HT1080 (cell line): ENCODE measurements around the gene IGF1R. TPM values are rescaled to one million over a fixed set of nuclear protein-coding genes. Genes with fewer than 3 reads are reported as not detected.

ENCODE experiments used
- DNase-seq: peaks from one replicate; pipeline ENCODE4 v3.0.0-alpha.2; 2015; ENCODE audit warnings: low read depth
- total RNA-seq: library from RNA; depleted of rRNA; stranded (reverse); fragments of >200 nt; shearing (Covaris generic); gene quantifications from 2 replicates; pipeline ENCODE4 v1.2.3, GENCODE V29; 2014

IGF1R gene
- total RNA-seq, 1 experiment from 2014 or later: 13.4 TPM

DNA sequence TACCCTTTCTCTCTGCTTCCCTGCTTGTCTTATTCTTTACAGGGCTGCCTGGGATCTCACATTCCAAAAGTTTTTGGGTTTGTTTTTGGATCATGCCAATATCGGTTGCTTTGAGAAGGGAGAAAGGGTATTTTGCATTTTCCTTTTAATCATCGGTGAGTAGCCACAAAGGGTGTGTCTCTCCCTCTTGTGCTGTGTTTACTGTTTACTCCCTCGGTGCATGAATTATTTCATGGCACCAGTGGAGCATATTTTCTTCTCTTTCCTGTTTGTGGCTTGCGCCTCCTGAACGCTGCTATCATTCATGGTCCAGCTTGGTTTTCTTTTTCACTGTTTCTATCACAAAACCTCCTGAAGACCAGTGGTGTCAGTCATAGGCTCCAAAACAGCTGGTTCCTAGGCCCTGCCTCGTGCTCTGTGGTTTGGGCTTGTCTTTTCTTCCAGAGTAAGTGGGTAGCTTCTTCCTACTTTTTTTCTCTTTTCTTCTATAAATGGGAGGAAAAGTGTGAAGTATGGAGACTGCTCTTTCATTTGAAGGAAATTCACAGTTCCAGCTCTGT is 54.9 kb downstream of the IGF1R start:
- DNase-seq: no peak

DNA sequence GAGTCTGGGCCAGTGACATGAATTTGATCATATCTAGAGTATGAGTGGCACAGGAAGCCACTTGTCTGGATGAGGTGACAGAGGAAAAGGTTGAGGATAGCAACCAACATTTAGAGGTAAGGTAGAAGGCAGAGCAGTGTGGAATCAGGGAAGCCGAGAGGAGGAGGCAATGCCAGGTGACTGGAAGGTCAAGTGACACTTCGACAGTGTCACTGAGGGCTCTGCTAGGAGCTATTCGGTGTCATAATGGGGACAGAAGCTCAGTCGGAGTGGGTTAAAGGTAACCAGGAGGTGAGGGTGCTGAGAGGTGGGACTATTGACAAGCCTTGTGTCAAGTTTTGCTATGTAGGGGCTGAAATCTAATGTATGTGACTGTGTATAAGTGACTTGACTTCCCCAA is 56.7 kb downstream of the IGF1R start:
- DNase-seq: no peak

DNA sequence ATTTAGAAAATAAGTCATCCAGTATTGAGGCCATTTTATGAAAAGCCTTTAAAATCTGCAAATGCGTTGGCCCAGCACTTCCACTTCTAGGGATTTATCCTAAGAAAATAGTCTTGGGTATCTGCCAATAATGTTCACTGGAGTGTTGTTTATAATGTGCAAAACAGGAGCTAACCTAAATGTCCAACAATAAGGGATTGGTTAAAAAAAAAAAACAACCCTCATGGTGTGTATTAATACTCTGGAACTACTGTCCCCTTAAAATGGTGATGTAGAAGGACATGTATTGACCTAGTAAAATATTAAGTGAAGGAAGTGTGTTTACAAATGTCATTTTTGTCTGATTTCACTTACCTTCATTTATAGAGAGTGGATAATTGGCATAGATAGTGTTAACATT is 58.0 kb downstream of the IGF1R start:
- DNase-seq: no peak

DNA sequence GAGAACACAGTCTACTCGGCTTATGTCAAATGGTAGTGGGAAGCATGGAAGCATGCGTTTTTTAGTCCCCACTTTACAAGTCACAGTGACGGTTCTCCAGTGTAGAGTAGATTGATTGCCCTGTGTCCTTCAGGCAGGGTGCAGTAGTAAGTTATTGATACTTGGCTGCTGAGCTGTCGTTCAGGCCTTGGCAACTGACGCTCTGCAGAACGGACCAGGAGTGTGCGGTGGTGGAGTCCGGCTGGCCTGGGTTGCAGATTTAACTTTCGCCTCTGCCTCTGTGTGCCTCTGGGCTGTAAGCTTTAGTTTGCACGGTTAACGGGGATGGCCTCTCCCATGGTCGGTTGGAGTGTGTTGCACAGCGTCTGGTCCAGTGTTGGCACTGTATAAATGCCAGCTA is 58.6 kb downstream of the IGF1R start:
- no peak for DNase-seq

DNA sequence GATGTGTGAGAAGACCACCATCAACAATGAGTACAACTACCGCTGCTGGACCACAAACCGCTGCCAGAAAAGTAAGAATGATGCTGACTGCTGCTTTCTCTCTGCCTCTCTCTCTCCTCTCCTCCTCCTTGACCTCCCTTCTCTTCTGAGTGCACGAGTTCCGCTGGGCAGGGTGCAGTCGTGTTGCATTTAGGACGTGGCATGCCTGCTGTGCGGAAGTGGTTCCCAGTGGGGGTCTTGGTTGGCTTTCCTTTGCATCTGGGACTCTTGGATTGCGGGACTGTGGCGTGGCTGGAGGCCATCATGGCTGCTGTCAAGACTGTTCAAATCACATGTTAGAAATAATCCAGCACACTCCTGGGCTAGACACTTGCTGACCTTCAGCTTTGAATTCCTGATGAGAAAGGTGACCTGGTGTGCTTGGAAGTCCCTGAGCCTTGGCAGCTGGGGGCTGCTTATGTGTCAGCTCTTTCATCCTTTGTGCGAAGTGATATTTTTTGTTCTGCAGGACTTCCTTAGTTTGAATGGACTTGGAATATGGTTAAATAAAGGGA is 59.8 kb downstream of the IGF1R start:
- no peak for DNase-seq

DNA sequence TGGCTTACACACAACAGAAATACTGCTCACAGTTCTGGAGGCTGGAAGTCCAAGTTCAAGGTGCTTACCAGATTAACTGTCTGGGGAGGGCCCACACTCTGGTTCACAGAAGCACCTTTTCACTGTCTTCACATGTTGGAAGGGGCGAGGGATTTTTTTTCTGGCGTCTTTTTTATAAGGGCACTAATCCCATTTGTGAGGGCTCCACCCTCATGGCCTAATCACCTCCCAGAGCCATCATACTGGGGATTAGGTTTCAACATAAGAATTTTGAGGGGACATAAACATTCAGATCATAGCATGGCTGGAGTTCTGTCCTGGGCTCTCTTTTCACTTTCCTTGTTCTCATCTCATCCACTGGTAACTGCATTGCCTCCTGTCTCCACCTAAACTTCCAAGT is 63.5 kb downstream of the IGF1R start:
- DNase-seq: no peak

DNA sequence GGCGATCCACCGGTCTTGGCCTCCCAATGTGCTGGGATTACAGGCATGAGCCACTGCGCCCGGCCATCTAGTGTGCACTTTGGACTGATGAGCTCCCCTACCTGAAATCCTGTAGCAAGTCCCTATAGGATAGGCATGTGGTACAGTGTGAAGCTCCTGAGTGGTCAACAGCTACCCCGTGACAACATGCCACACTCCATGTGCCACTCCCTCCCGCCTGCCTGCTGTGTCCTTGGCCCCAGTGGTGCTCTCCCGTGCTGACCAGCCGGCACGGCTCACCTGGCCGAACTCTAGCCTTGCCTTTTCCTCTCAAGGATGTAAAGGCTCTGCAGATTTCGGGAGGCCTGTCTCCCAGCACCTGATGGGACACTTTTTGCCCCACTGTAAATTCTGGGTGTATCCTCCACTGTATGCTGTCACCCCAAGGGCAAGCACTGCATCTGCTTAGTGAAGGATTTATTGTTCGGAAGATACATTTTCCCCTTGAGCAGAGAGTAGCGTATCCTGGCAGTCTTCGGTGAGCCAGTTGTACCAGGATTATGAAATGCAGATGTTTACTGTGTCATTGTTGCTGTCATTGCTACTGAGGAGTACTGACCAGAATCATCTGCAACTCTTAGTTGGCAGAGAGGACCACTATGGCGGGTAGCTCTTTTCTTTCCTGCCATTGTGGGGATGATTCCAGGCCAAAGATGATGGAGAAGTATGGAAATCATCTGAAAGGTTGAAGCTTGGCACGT is 64.7 kb downstream of the IGF1R start:
- DNase-seq: no peak

DNA sequence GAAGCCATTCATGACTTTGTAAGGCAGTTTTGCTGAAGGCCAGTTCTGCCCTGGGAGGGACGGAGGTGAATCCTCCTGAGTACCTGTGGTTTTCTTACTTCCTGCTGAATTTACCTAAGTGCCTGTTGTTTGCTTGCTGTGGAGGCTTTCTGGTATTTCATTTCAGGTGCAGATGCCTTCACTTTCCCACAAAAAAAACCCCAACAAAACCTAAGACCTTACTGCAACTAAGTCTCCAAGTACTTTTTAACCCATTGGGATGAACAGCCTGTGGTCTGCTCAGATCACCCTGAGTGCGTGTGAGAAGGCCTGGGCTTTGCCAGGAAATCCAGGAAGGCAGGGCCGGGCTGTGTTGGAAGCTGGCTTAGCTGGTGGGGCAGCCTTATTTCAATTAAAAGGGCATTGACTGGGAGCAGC is 65.3 kb downstream of the IGF1R start:
- no peak for DNase-seq

DNA sequence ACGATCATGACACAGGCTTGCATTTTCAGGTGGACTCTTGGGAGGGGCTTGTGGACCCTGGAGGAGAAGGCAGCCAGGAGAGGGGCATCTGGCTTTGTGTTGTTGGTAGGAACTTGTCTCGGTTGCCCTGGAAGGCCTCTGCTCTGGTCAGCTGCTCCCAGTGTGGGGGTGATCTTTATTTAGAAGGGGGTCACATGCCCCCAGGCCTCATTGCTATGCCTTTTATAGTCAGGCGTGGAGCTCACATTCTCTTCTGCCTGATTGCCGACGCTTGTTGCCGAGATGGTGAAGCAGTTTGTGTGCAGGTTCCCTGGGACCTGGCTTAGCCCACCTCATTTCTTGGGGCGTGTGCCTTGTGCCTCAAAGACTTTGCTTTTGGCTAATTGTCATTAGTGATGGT is 66.6 kb downstream of the IGF1R start:
- DNase-seq: no peak

DNA sequence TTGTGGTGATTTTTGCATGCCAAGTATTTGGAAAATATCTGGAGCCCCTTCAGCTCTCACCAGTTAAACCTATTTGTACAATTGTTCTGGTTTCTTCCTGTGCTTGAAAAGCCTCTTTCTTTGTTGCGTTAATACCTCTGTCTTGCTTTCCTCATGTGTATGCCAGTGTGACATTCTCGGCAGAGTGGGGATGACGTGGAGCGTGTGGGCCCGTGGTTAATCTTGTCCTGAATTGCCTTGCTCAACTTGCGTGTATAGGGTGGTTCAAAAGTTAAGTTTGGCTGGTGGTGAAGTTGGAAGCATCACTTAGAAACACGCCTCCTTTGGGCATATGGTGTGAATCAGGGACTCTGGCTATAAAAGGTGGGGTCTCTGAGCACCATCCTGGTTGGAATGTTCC is 67.1 kb downstream of the IGF1R start:
- no peak for DNase-seq

DNA sequence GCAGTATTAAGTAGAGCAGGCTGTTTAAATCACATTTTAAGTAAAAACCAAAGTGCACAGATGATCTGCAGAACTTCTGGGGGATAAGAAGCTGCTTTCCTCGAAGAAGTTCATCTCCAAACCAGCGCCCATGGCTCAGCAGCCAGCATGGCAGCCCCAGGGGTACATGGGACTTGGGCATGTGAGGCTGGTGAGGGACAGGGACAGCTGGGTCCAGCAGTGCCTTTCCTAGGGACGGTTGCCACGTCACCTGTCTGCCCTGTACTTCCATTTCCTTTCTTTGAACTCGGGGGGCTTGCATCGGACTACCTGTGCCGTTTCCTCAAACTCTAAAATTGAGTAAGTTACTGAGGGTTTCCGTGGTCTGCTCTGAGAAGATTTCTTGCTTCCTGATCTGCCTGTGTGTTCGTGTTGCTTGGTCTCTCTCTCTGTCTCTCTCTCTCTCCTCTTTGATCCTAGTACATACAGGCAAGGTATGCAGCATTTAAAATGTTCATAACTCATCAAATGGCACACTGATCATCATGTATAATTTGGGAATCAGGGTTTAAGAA is 67.6 kb downstream of the IGF1R start:
- DNase-seq: no peak

DNA sequence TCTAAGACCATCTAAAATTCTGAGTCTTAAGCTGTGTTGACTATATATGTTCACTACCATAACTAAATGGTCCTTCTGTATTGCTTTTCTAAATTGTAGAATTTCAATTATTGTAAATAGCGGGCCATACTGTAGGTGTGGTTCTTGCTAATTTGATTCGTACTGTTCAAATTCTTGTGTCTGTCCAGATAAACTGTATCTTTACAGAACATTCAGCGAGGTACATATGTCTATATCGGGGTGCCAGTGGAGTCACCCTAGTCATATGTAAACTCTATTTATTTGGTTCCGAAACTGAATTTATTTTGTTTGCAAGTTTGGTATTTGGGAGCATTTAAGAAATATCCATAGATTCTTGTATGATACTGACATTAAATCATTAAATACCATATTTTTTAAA is 69.0 kb downstream of the IGF1R start:
- DNase-seq: no peak

DNA sequence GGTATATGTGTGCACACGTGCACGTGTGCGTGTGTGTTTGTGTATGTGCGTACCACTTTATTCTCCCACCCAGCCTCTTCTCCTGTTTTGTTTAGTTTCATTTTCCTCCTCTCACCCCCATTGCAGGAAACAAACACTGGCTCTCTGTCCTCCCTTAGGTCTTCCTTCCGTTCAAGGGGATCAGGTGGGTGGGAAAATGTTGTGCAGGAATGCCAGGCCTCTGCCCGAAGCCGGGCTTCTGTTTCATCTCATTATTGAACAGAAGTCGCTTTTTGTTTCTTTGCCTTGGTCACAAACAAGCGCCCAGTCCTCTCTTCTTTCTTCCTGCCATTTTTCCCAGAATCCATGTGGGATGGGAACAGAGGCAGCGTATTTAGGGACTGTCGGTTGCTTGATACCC is 69.6 kb downstream of the IGF1R start:
- DNase-seq: no peak

DNA sequence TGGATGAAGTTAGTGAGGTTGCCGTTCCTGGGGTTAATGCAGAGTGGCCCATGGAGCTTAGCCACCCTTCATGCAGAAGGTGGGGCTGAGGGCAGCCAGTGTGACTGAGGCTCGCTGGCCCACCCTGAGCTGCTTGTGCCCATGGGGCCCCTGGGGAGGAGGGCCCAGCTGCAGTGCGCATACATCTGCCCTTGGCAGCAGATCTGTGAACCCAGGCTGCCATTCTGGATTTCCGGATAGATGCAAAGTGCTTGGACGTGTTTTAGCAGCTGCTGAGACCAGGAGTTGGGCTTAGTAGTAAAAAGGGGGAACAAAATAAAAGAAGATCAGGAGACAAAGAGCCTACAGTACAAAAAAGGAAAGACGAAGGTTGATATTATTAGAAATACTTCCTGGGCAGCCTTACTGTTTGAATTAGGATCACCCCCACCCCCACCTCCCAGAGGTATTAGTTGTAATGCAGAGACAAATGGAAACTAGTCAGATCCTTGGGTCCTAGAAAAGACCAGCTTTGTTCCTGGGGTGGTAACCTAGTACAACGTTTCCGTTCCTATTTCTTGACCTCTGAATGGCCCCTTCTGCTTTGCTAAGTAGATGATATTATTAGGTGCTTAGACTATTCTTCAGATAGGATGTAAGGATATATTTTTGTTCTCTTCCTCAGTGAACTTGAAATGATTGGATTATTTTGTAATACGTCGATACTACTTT is 70.2 kb downstream of the IGF1R start:
- DNase-seq: no peak

DNA sequence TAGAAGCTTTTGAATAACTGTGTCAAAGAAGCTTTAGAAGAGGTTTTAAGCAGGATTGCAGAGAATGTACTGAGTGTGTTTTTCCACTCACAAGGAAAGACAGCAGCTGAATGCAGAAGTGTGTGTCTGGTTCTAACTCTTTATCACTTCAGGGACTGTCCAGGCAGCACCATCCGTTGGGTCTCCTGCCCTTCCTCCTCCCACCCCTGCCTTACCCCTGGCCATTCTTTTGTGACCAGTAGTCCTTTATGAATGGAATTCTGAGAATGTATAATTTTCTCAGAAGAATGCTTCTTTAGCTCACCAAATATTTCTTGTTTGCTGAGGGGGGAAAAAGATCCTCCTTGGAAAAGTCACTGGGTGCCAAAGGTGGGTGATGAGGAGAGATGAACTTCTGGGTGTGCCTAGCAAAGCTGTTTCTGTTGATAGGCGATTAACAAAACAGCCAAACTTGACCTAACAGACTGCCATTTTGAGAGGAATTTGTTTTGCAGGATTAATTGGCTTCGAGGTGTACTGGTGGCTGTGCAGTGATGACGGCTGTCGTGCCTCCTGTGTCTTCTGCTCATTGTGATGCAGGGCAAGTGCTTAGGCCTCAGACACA is 70.9 kb downstream of the IGF1R start:
- DNase-seq: no peak

DNA sequence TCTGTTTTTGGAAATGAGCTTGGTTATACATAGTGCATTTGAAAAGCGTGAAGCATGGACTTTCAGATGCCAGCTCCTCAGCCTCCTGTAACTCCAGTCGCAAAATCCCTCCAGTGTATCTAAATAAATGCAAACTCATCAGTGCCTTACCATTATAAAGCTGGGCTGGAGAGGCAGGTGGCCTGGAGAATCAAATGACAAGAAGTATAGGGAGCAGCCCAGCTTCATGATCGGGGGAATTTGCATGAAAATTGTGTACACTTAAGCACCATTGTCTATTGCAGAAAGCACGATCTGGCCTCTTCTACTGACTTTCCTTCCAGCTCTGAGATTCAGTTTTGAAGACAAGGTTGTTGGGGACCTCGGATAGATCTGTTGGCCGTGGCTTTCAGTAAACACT is 71.7 kb downstream of the IGF1R start:
- DNase-seq: no peak

DNA sequence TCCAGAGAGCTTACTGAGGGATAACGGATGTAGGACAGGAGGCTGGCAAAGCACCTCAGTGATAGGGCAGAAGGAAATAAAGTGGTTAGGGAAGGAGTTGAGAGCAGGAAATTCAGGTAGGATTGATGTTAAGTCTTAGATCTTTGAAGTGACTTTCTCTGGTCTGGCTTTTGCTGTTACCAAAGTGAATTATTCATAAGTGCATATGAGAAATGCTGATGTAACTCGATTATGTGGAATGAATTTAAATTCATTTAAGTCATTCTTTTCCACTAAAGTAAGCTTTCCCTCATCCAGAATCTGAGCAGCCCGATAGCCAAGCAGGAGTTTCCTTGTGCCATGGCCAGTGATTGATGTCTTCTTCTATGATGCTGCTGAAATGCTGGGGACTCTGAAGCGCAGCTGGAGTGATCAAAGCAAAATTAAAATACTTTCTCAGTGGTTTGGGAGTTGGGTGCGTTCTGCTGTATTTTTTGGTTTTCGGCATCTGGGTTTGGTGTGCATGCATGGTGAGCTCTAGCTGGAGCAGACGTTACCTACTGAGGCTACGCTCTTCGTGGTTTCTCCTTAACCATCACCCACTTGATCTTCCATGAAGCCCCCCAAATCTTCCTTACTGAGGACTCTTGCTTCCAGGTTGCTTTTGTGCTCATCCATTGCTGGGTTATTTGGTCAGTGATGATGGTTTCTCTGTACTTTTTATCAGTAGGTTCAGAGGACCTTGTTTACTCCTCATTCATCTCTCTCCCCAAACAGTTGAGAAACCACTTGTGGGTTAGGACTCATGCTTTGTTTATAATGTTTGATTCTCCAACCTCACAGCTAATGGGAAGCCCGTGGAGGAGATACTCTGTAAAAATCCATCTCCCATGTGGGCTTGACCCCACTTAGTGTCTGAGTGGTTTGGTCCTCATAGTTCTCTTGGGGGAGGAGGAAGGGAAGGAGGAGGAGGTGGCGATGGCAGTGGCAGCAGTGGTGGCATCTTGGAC is 72.5 kb downstream of the IGF1R start:
- no peak for DNase-seq

DNA sequence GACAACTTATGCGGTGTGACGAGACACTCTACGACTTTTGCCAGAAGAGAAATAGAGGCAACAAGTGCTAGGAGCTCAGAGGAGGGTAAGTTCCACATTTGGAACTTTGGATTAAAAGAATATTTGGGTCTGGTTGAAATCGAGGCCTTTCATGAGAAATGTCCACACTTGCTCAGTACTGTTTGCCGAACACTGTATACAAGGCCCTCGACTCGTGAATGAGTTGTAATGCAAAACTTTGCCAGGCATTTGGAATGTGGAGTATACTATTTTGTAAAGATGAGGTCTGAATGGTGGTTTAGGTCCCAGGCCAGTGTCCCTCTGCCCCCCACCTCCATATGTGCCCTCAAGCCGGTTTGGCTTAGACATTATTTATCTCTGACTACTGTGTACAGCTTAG is 73.9 kb downstream of the IGF1R start:
- no peak for DNase-seq

DNA sequence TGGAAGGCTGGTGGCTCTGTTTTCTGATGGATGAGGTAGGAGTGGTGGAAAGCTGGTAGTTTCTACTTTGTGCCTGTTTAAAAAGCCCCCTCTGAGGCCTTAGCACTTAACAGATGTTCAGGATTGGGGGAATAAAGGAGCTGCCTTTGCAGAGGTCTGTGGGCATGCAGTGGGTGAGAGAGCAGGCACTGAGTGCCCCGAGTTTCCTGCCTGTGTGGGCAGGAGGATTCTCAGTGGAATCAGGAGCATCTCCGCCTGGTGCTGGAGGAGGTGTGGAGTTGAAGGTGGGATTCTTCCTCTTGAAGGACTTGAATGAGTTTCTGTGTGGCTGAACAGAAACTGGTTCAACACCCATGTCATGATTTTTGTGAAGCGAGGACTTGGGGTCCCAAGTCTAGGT is 74.3 kb downstream of the IGF1R start:
- DNase-seq: no peak

DNA sequence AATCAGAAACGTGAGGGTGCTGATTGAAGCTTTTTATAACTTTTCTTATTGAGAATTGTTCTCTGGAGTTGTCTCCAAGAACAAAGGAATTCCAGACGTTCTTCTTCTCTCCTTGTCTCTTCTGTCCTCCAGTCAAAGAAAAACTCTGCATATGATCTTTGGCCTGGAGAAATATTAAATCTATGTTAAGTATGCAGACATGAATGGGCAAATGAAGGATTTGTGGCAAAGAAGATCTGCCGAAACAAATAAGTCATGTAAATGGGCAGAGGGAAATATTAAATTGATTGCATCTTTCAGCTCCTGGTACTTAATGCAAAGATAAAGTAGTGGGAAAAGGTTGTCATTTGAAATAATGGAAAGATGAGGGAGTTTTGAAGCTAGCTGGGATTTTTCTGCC is 74.9 kb downstream of the IGF1R start:
- DNase-seq: no peak

DNA sequence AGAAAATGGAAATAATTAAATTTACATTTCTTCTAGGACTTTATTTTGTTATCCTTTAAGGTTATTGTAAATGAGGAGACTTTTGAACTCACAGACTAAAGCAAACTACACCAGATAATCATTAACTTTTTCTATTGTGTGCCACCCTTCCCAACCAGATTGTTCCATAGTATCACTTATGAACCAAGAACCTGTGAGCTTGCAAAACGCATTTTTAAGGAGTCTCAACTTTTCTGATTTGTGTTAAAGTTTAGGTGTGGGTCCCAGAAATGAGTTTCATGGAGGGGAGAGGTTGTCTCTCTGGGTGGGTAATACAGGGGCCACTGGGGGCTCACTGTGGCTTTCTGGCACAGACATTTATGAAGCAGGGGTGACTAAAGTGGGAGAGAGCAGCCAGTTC is 75.7 kb downstream of the IGF1R start:
- no peak for DNase-seq
